Vagina (tissue), 2 donors: Measurements from ENCODE around the gene MAP3K14.

Experiments used
- CTCF ChIP-seq, 3 experiments: fragments of 450-650 bp in 2 of 3; fragments of 200-600 bp in 1 of 3; sonication (generic) in 1 of 3; IDR thresholded peaks; one replicate each; pipeline ENCODE4 v1.5.1; 2017 to 2019; ENCODE audit warnings: antibody characterized with exemption in 3 of 3, mild to moderate bottlenecking in 2 of 3, moderate library complexity in 2 of 3
- POLR2A ChIP-seq, 2 donors: fragments of 450-650 bp; IDR thresholded peaks; one replicate each; pipeline ENCODE4 v1.6.1; 2017; ENCODE audit warnings: antibody characterized with exemption in 2 of 2, mild to moderate bottlenecking in 2 of 2, moderate library complexity in 2 of 2

DNA sequence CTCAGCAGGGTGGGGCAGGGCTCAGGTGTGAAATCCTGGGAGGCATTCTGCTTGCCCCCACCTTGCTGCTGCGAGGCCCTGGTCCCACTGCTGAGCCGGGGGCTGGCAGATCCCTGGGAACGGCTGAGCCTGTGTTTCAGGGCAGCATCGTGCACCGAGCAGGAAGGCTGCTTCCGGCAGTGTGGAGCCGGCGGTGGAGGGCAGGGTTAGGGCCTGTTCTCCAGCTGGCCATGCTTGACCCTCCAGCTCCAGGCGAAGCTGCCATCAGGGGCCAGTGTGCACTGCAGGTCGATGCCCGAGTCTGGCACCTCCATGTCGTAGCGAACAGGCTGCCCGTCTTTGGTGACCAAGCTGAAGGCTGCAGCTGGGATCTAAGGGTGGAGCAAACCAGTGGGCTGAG lies 52.4 kb downstream of the MAP3K14 start:
- TF ChIP-seq POLR2A (IDR thresholded peaks at IDR 0.05) = no peak
- no peak for TF ChIP-seq CTCF (IDR thresholded peaks at IDR 0.05)
